GM19238 (cell line): ENCODE measurements around the gene MIEF2.
"Not testable (repeated sequence)": the region's sequence is repeated elsewhere in the genome, so short reads cannot be mapped to it uniquely, and the experiment has no call there.

Source experiments
- DNase-seq: peaks from one replicate; pipeline ENCODE4 v3.0.0; 2011; ENCODE audit warnings: low spot score; ENCODE audit not compliant: insufficient read length

Gene MIEF2, protein sequence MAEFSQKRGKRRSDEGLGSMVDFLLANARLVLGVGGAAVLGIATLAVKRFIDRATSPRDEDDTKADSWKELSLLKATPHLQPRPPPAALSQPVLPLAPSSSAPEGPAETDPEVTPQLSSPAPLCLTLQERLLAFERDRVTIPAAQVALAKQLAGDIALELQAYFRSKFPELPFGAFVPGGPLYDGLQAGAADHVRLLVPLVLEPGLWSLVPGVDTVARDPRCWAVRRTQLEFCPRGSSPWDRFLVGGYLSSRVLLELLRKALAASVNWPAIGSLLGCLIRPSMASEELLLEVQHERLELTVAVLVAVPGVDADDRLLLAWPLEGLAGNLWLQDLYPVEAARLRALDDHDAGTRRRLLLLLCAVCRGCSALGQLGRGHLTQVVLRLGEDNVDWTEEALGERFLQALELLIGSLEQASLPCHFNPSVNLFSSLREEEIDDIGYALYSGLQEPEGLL

DNA sequence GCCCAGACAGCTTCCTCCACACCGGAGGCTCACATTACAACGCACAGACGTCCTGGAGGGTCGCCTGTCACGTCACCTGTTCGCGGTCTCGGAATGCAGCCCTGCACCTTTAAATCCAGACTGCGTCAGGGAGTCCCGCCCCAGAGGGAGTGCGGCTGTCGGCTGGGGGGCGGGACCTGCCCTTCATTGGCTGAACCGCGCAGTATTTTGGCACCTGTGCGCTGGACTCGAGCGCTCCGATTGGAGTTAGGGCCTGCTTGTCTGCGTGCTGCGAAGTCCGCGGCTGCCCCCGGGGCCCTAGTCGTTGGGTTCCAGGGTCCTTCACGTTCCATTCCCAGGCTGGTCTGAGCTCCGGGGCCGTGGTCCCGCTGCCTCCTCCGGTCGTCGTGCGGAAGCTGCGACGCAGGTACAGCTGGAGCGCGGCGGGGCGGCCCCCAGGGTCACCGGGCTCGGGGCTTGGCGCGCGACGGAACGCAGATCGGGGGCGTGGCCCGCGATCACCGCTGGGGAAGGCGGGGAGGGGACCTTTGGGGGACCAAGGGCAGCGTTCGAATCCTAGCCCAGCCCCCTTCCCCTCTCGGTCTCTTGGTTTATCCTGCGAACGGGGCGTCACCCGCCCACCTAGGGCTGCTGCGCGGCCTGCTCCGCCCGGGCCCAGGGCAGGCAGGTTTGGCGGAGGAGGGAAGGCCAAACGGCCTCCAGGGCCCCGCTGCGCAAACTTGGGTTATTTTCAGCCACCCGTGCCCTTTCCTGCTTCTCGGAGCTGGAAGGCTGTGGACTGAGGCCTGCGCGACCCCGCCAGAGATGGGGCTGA lies at the start of gene MIEF2:
MIEF2 (plus strand) TSS at position 331 of the 814 bp plus-strand sequence. CDS start 2,059 bp downstream, outside the sequence.
- DNase-seq = peak; percentile 100

DNA sequence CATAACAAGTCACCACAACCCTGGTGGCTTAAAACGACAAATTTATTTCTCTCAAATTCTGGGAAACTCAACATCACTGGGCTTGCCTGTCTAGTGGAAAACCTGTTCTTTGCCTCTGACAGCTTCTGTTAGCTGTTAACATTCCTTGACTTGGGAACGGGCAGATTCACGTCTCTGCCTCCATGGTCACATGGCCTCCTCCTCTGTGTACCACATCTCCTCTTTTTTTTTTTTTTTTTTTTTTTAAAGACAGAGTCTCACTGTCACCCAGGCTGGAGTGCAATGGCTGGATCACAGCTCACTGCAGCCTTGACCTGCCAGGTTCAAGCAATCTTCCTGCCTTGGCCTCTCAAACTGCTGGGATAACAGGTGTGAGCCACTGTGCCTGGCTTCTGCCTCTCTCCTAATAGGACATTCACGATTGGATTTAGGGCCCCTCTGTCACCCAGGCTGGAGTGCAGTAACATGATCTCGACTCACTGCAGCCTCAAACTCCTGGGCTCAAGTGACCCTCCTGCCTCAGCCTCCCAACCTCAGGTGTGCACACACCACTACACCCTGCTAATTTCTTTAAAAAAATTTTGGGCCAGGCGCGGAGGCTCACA lies 46.7 kb upstream of the MIEF2 start:
- DNase-seq = no peak

DNA sequence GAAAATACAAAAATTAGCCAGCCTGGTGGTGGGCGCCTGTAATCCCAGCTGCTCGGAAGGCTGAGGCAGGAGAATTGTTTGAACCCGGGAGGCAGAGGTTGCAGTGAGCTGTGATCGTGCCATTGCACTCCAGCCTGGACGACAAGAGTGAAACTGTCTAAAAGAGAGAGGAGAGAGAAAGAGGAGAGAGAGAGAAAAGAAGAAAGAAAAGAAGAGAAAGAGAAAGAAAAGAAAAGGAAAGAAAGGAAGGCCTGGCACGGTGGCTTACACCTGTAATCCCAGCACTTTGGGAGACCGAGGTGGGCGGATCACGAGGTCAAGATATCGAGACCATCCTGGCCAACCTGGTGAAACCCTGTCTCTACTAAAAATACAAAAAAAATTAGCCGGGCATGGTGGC lies 43.6 kb upstream of the MIEF2 start:
- not testable (repeated sequence) for DNase-seq

DNA sequence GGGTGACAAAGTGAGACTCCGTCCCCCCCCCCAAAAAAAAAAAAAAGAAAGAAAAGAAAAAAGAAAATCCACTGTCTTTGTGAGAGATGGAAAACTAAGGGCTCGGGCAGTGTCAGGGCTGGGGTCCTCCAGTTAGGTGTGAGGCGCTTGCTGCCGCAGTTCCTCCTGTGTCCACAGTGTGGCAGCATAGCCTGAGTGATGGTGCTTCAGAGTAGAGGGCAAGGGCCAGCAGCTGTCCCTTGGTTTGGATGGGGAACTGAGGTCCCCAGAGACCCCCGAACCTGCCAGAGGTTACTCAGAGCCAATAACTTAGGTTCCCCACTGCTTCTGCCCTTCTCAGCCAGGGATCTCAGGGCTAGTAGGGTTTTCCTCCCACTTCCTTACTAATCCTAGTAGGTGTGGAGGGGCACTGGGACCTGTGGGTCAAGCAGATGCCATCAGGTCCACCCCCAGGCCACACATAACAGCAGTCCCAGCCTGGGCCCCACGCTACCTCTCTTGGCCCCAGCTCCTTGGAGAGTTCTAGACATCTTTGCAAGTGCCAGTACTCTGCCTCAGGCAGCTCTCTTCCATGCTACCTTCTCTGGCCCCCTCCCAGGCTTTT lies 42.9 kb upstream of the MIEF2 start:
- peak; percentile 85 for DNase-seq

DNA sequence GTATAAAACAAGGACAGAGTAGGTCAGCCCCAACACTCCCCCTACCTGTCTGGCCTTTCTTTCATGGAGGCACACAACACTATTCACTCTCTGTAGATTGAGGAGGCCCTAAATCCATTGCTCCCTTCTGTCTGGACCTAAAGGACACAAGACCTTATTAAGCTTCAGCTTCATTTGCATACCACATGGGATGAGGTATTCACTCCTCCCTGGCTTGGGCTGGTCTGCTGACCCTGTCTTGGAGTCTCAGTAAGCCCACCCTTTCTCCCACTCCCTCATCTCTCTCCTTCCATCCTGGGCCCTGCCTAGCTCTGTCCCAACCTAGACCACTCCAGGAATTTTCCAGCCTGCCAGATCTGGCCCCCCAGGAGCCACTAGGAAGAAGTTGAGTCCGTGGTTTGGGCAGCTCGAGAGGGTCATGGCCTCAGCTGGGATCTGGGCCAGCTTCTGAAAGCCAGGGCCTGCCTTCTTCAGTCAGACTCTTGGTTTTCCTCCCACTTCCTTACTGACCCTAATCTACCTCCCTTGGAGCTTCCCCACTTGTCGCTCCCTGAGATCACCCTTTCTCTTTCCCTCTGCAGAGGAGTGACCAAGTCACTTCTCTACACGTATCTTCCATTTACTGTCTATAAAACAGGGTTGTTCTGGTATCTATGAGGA lies 41.6 kb upstream of the MIEF2 start:
- no peak for DNase-seq

DNA sequence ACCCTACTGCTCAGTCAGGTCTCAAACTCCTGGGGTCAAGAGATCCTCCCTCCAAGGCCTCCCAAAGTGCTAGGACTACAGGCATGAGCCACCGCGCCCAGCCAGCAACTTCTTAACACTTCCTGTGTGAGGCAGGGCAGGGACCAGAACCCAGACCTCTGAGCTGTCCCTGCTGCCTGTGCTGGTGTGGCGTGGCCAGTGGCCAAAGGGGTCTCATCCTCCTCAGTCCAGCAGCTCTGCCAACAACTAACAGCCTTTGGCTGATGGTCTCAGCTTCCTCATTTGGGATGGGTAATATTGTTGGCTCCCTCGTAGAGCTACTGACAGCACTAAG lies 36.4 kb upstream of the MIEF2 start:
- no peak for DNase-seq

DNA sequence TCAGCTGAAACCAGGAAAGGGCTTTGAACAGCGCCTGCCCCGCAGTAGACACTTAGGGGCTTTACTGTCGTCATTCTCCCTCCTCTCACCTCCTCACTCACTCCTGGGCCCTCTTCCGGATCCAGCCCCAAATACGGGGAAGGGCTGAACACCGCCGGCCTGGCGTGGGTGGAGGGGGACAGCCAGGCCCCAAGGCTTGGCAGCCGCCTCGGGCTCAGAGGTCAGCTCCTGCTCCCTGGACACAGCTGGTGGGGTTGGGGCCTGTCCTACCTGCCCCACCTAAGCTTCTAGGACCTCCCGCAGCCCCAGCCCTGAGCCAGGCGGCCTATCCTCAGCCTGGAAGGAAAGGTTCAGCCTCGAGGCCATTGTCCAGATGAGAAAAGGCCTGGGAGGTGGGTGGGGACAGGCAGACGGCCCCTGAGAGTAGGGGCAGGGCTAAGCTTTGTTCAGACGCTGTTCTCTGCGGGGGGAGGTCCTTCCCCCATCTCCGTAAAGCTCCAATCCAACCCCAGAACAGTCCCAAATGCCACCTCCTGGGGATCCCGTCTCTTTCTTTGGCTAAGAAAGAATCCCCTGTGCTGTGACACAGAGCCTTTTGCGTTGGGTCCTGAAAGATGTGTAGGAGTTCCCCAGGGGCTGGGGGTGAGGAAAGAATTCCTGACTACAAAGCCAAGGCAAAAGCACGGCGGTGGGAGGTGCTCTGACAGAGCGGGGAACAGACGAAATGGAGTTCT lies 35.9 kb upstream of the MIEF2 start:
- no peak for DNase-seq

DNA sequence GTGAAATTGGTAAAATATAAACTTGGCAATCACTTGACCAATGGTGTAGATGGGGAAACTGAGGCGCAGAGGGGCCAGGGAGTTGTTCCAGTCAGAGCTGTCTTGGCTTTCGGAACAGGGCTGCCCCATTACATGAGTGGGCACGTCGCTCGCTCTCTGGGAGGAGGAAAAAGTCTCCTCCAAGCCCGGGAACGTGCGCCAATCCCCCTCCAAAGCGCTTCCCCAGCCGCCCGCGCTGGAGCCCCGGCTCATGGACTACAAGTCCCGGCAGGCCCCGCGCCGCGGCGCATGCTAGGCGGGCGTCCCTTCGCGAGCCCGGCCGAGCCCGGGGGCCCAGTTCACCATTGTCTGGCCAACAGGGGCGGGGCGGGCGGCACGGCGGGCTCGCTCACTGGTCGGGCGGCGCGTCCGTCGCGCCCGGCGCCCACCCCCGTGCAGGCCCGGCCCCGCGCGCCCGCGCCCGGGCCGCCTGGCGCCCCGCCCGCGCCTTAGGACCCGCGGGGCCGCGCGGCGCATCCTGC lies 35.3 kb upstream of the MIEF2 start, which contains the start of gene LLGL1:
LLGL1 (plus strand) TSS at position 515 of the 521 bp plus-strand sequence. CDS start 48 bp downstream, outside the sequence.
- peak; percentile 100 for DNase-seq

DNA sequence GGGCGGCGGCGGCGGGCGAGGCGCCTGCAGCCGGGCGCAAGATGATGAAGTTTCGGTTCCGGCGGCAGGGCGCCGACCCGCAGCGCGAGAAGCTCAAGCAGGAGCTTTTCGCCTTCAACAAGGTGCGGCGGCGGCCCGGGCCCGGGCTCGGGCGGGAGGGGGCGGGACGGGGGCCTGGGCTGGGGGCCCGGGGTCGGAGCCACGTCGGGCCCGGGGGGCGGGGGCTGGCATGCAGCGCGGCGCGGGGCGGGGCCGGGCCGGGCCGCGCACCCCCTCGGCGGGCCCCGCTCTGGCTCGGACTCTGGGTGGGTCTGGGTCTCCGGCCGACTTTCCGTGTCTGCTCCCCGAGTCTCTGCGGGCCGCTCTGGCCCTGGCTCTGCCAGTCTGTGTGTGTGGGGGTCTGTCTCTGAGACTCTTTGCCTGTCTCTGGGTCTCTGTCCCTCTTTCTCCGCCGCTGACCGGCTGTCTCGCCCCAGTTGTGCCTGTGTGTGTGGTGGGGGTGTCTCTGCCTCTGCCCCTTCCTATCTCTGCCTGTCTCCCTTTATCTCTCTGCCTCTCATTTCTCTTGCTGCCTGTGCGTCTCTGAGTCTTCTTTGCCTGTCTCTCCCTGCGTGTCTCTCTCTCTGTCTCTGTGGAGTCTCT lies 34.7 kb upstream of the MIEF2 start:
- peak; percentile 38 for DNase-seq

DNA sequence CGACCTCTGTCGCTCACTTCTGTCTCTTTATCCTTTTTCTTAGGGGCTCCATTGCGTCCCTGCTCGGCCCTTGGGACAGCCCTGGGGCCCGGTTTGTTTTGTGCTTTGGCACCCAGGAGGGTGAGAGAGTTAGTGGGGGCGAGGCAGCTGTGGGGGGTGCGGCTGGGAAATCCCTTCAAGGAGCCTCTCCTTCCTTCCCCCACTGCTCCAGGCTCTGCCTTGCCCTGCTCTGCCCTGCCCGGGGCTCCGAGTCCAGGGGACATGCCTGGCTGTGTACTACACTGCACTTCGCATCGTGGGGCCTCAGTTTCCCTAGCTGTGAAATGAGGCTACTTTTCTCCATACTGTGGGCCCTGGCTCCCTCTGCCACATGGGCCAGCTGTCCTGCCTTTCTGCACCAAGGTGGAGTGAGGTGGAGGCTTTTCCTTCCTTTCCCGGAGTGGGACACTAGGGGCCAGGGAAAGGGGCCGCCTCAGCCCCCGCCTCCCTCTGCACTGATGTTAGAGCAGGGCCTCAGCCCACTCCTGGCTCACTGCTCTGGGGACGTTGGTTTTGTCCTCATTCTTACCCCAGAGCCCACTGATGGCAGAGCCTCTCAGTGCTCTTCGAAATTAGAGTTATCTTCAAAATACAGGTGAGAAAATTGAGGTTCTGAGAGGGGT lies 34.0 kb upstream of the MIEF2 start:
- DNase-seq = no peak

DNA sequence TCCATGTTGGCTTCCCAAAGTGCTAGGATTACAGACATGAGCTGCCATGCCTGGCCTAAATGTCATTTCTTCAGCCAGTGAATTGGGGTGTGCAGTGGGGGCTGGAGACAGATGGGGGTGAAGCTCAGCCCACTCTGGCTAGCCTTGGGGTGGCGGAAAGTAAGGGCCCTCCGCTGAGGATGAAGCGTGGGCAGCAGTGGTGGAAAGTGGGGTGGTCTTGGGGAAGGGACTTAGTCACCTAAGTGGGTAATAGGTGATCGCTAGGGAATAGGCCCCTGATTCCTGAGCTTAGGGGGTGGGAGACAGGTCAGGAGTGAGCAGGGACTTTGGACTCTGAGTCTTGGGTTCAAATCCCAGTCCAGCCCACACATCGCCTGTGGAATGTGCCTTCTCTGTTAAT lies 32.8 kb upstream of the MIEF2 start:
- no peak for DNase-seq

DNA sequence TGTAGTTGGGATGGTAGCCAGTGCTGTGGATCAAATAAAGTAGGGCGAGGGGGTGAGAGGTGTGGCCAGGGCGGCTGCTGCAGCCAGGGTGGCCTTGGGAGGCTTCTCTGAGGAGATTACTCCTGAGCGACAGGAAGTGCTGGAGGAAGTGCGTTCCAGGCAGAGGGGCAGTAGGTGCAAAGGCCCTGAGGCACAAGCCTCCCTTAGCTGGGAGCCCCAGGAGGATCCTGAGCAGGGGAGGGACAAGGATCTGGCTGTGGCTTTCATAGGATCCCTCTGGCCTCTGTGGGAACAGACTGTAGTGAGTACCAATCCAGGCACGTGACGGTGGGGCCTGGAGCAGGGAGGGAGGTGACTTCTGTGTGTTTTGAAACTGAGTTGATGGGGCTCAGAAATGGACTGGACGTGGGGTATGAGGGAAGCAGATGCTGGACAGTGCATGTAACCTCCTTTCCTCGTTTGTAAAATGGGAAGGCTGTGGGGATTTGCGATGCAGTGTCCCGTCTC lies 32.2 kb upstream of the MIEF2 start:
- DNase-seq = no peak

DNA sequence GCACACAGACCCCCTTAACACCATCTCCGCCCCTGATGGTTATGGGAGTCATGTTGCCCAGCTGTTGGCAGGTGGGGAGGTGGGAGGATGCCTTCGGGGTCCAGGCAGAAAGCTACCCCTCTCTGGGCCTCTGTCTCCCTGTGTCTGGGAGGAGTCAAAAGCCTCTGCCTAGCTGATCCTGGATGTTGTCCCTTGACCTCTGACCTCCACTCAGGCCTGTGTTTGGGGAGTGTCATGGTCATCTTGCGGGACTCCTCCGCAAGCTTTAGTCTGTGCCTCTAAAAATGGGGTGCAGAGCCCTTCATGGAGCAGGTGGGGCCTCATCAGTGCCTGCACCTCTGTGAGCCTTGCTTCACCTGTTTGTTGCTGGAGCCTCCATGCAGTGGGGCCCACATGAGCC lies 31.2 kb upstream of the MIEF2 start:
- DNase-seq = no peak

DNA sequence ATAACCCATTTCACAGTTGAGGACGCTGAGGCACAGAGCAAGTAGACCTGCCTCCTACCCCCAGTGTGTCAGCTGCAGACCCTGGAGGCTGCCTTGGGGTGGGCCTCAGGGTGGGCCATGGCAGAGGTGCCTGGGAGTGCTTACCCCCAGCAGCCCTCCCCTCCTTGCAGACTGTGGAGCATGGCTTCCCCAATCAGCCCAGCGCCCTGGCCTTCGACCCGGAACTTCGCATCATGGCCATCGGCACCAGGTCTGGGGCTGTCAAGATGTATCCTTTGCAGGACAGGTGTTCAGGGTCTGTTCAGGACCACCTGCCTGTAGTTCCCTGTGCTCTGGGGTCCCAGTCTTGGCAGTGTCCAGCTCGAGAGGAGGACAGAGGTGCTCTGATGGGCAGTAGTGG lies 30.7 kb upstream of the MIEF2 start:
- no peak for DNase-seq

DNA sequence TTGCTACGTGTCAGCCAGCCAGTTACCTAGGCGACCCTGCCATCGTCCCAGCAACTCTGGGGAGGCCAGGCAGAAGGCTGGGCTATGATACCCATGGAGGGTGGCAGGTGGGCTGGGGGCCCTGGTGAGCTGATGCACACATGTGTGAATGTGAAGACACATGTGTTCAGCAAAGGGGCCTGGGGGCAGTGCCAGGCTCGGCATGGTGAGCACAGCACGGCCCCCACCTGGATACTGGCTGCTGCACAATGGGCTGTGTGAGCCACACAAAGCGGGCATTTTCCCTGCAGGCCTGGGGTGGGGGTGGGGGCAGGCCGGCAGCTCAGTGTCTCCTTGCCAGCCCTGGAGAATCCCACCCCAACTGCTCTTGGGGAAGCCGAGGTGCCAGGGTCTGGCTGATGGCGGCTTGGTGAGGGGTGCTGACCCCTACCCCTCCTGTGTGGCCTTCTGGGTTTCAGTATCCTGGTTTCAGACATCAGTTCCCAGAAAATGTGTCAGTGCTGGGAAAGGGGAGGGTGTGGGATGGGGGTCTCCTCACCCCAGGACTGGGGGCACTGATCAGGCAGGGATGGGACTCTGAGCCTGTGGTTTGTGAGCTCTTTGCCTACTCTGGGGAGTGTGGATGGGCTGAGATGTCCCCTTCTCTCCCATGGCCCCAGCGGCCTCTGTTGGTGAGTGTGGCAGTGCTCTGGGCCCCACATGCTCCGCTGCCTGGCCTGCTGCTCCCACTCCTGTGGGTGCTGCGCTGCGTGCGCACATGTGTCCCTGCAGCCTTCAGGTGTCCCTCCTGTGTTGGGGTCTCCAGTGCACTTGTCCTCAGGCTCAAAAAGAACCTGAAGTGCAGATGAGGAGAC lies 29.9 kb upstream of the MIEF2 start:
- no peak for DNase-seq

DNA sequence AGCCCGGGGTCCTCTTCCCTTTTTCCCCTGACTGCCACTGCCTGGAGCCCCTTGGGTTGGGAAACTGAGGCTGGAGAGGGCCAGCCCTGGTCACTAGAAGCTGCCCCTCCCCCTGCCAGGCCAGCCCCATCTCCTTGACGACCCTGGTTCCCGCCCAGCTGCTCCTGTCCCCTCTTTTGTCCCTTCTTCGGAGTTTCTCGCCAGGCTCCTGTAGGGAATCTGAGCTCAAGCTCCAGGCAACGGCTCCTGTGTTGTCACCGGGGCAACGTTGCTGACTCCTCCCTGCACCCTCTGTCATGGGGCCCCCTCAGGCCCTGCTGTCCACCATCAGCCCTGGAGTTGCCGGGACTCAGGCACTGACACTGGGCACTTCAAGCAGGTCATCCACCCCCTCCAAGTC lies 29.3 kb upstream of the MIEF2 start:
- DNase-seq = no peak

DNA sequence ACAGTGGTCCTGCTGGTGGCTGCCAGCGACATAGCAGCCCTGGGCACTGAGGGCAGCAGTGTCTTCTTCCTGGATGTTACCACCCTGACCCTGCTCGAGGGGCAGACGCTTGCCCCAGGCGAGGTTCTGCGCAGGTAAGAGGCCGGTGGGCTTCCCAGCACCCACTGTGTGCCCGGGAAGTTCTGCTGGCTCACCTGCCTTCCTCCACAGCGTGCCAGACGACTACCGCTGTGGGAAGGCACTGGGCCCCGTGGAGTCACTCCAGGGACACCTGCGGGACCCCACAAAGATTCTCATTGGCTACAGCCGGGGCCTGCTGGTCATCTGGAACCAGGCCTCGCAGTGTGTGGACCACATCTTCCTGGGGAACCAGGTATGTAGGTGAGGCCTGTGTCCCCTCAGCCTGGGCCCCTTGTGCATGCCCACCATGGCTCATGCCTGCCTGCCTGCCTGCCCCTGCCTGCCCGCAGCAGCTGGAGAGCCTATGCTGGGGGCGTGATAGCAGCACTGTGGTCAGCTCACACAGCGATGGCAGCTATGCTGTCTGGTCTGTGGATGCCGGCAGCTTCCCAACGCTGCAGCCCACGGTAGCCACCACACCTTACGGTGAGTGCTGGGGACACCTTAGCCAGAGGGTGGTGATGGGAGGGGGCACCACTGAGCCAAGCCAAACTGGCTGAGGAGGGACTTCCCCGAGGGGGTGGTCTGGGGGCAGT lies 26.5 kb upstream of the MIEF2 start:
- no peak for DNase-seq
